Stimulated activated naive CD8-positive, alpha-beta T cell treated with anti-CD3 and anti-CD28 coated beads, Interleukin-15, amount 100 ng/mL, for 72 hours (primary cell): ENCODE data around the gene RSBN1L.

Experiments
- ATAC-seq: fragments of 150-1000 bp; cut with Tn5 transposase; 2 replicates; pipeline ENCODE4 v1.10.0; 2021; ENCODE audit warnings: mild to moderate bottlenecking, moderate library complexity
- DNase-seq, 2 donors: peaks; one replicate each; pipeline ENCODE4 v3.0.0; 2021 to 2022
- H3K27ac Mint-ChIP-seq, 2 donors: one replicate each; pipeline ENCODE4 v1.8.0; 2022; ENCODE audit warnings: mild to moderate bottlenecking in 2 of 2, mixed read lengths in 2 of 2, moderate library complexity in 2 of 2
- H3K27me3 Mint-ChIP-seq: one replicate; pipeline ENCODE4 v1.8.0; 2022; ENCODE audit warnings: mixed read lengths
- H3K4me1 Mint-ChIP-seq: one replicate; pipeline ENCODE4 v1.8.0; 2022; ENCODE audit warnings: mild to moderate bottlenecking, mixed read lengths
- H3K4me3 Mint-ChIP-seq, 2 donors: one replicate each; pipeline ENCODE4 v1.8.0; 2022; ENCODE audit warnings: mild to moderate bottlenecking in 2 of 2, mixed read lengths in 2 of 2, moderate library complexity in 1 of 2
- H3K9me3 Mint-ChIP-seq, 2 donors: one replicate each; pipeline ENCODE4 v1.8.0; 2022; ENCODE audit warnings: mixed read lengths in 2 of 2

RSBN1L gene

GRCh38 chr7:77796960-77797359, 100.7 kb downstream of the RSBN1L start:
- H3K9me3 Mint-ChIP-seq: no peaks in the 10 kb centered on the region
- peaks cover 51% of the 10 kb centered on the region for H3K4me1 Mint-ChIP-seq
- no peak overlapping the region for H3K27ac Mint-ChIP-seq

GRCh38 chr7:77797734-77798393, 101.6 kb downstream of the RSBN1L start:
- no peak for DNase-seq

More at GRCh38 chr7:77796960-77797359, 100.7 kb downstream of the RSBN1L start:
- no peaks in the 10 kb centered on the region for H3K27me3 Mint-ChIP-seq
- peak overlapping the region; percentile 94 to 99 for H3K4me3 Mint-ChIP-seq
- ATAC-seq: no peak
- DNase-seq: no peak

GRCh38 chr7:77798394-77799077, 102.3 kb downstream of the RSBN1L start, which contains the start of the genes PHTF2 and TMEM60:
Gene PHTF2, plus strand, starts transcription at chr7:77798773.
Gene TMEM60, minus strand, starts transcription at chr7:77798434. Its CDS starts 4,061 bp downstream, at chr7:77794373.
- H3K4me1 Mint-ChIP-seq: peaks cover 66% of the 10 kb centered on the region
- H3K9me3 Mint-ChIP-seq: no peaks in the 10 kb centered on the region
- ATAC-seq: peak; percentile 96
- H3K27ac Mint-ChIP-seq: peak within 1 kb of the TSS; percentile 97 to 98
- H3K27me3 Mint-ChIP-seq: no peaks in the 10 kb centered on the region
- peak; percentile 89 to 93 for DNase-seq
- peak within 1 kb of the TSS; percentile 94 to 99 for H3K4me3 Mint-ChIP-seq

More at GRCh38 chr7:77797734-77798393, 101.6 kb downstream of the RSBN1L start:
- Mint-ChIP-seq H3K27me3 (no peaks in the 10 kb centered on the region), H3K9me3 (no peaks in the 10 kb centered on the region), H3K4me3 (peak overlapping the region; percentile 94 to 99), H3K27ac (peak overlapping the region; percentile 97 to 98), H3K4me1 (peaks cover 60% of the 10 kb centered on the region)
- peak; percentile 66 for ATAC-seq

GRCh38 chr7:77799078-77799964, 103.1 kb downstream of the RSBN1L start:
- H3K4me1 Mint-ChIP-seq: peaks cover 69% of the 10 kb centered on the region
- peaks cover 0 to under 1% of the 10 kb centered on the region in 2 donors for H3K9me3 Mint-ChIP-seq
- peak overlapping the region; percentile 97 to 98 for H3K27ac Mint-ChIP-seq
- DNase-seq: peak in 1 of 2 donors; percentile 28
- no peak for ATAC-seq
- H3K4me3 Mint-ChIP-seq: peak overlapping the region; percentile 94 to 99
- H3K27me3 Mint-ChIP-seq: no peaks in the 10 kb centered on the region

GRCh38 chr7:77800158-77800557, 103.9 kb downstream of the RSBN1L start:
- no peaks in the 10 kb centered on the region for H3K27me3 Mint-ChIP-seq
- H3K27ac Mint-ChIP-seq: no peak overlapping the region
- DNase-seq (no peak), ATAC-seq (no peak)
- peaks cover 71% of the 10 kb centered on the region for H3K4me1 Mint-ChIP-seq
- H3K9me3 Mint-ChIP-seq: peaks cover 2 to 7% of the 10 kb centered on the region in 2 donors
- peak overlapping the region; percentile 94 to 99 for H3K4me3 Mint-ChIP-seq

- peaks cover 7 to 8% of the 10 kb centered on the region in 2 donors for H3K9me3 Mint-ChIP-seq
- peak overlapping the region in 1 of 2 donors; percentile 99 for H3K4me3 Mint-ChIP-seq
Observed at GRCh38 chr7:77800730-77801129, 104.5 kb downstream of the RSBN1L start.

GRCh38 chr7:77802557-77803405, 106.5 kb downstream of the RSBN1L start:
- H3K27ac Mint-ChIP-seq: peak overlapping the region in 1 of 2 donors; percentile 83
- peaks cover 23 to 27% of the 10 kb centered on the region in 2 donors for H3K9me3 Mint-ChIP-seq
- H3K4me3 Mint-ChIP-seq: peak overlapping the region; percentile 47 to 55
- H3K4me1 Mint-ChIP-seq: peaks cover 58% of the 10 kb centered on the region
- H3K27me3 Mint-ChIP-seq: no peaks in the 10 kb centered on the region
- ATAC-seq (no peak), DNase-seq (no peak)

More at GRCh38 chr7:77800730-77801129, 104.5 kb downstream of the RSBN1L start:
- H3K27me3 Mint-ChIP-seq: no peaks in the 10 kb centered on the region
- DNase-seq (no peak), ATAC-seq (no peak)
- no peak overlapping the region for H3K27ac Mint-ChIP-seq
- H3K4me1 Mint-ChIP-seq: peaks cover 74% of the 10 kb centered on the region

GRCh38 chr7:77806425-77806824, 110.2 kb downstream of the RSBN1L start:
- Mint-ChIP-seq H3K4me1 (peaks cover 44% of the 10 kb centered on the region), H3K27me3 (no peaks in the 10 kb centered on the region), H3K9me3 (peaks cover 30 to 36% of the 10 kb centered on the region in 2 donors), H3K27ac (no peak overlapping the region), H3K4me3 (no peak overlapping the region)
- DNase-seq: no peak
- no peak for ATAC-seq

- Mint-ChIP-seq H3K9me3 (peaks cover 30 to 36% of the 10 kb centered on the region in 2 donors), H3K27ac (no peak overlapping the region), H3K4me1 (peaks cover 36% of the 10 kb centered on the region), H3K4me3 (no peak overlapping the region), H3K27me3 (no peaks in the 10 kb centered on the region)
- no peak for ATAC-seq
- DNase-seq: no peak
Observed at GRCh38 chr7:77808517-77808916, 112.3 kb downstream of the RSBN1L start.

- H3K4me3 Mint-ChIP-seq: no peak overlapping the region
- H3K27me3 Mint-ChIP-seq: no peaks in the 10 kb centered on the region
- DNase-seq (no peak), ATAC-seq (no peak)
- peaks cover 20 to 24% of the 10 kb centered on the region in 2 donors for H3K9me3 Mint-ChIP-seq
- H3K4me1 Mint-ChIP-seq: peaks cover 17% of the 10 kb centered on the region
- H3K27ac Mint-ChIP-seq: no peak overlapping the region
Observed at GRCh38 chr7:77811516-77812289, 115.4 kb downstream of the RSBN1L start.

- H3K4me1 Mint-ChIP-seq: peaks cover 17% of the 10 kb centered on the region
Observed at GRCh38 chr7:77812290-77812685, 116.0 kb downstream of the RSBN1L start.

GRCh38 chr7:77813180-77813579, 116.9 kb downstream of the RSBN1L start:
- Mint-ChIP-seq H3K9me3 (peaks cover 14 to 19% of the 10 kb centered on the region in 2 donors), H3K27me3 (no peaks in the 10 kb centered on the region), H3K27ac (no peak overlapping the region), H3K4me1 (peaks cover 17% of the 10 kb centered on the region), H3K4me3 (no peak overlapping the region)
- DNase-seq (no peak), ATAC-seq (no peak)

More at GRCh38 chr7:77812290-77812685, 116.0 kb downstream of the RSBN1L start:
- Mint-ChIP-seq H3K9me3 (peaks cover 21 to 24% of the 10 kb centered on the region in 2 donors), H3K4me3 (no peak overlapping the region), H3K27ac (no peak overlapping the region), H3K27me3 (no peaks in the 10 kb centered on the region)
- no peak for DNase-seq
- no peak for ATAC-seq

GRCh38 chr7:77819021-77819420, 122.8 kb downstream of the RSBN1L start:
- Mint-ChIP-seq H3K27ac (no peak overlapping the region), H3K4me1 (peaks cover 15% of the 10 kb centered on the region), H3K27me3 (no peaks in the 10 kb centered on the region), H3K4me3 (no peak overlapping the region), H3K9me3 (peaks cover 53 to 63% of the 10 kb centered on the region in 2 donors)
- no peak for DNase-seq
- ATAC-seq: no peak

- peaks cover 65 to 71% of the 10 kb centered on the region in 2 donors for H3K9me3 Mint-ChIP-seq
- DNase-seq (no peak), ATAC-seq (no peak)
- H3K27ac Mint-ChIP-seq: no peak overlapping the region
- H3K27me3 Mint-ChIP-seq: no peaks in the 10 kb centered on the region
- peaks cover 17% of the 10 kb centered on the region for H3K4me1 Mint-ChIP-seq
- no peak overlapping the region for H3K4me3 Mint-ChIP-seq
Observed at GRCh38 chr7:77820967-77821366, 124.7 kb downstream of the RSBN1L start.
